CD4-positive, alpha-beta memory T cell (primary cell): Measurements from ENCODE around the gene C18orf32. TPM values are rescaled to one million over a fixed set of nuclear protein-coding genes. Genes with fewer than 3 reads are reported as not detected.

Source experiments
- CTCF ChIA-PET: fragments of 350-600 bp; sonication (Branson Sonifier 250); formaldehyde crosslinking; loops from one replicate; lab custom pipeline; 2021; ENCODE audit warnings: inconsistent platforms; ENCODE audit not compliant: partially characterized antibody; lab: Charles Lee
- POLR2A ChIA-PET: fragments of 350-600 bp; sonication (Branson Sonifier 250); formaldehyde crosslinking; loops from one replicate; lab custom pipeline; 2021; ENCODE audit not compliant: partially characterized antibody; lab: Charles Lee
- DNase-seq, 5 donors: peaks; one replicate each; pipeline versions ENCODE4 v3.0.0 to v3.0.0-alpha.2; 2020 to 2022; ENCODE audit warnings: mixed read lengths in 1 of 5
- H3K27ac ChIP-seq: one replicate; pipeline ENCODE4 v1.7.0; 2013; ENCODE audit warnings: low read depth, low read length
- H3K27me3 ChIP-seq: 2 replicates; pipeline ENCODE4 v1.7.0; 2013; ENCODE audit warnings: mild to moderate bottlenecking, low read length, moderate library complexity; ENCODE audit not compliant: insufficient read depth
- H3K36me3 ChIP-seq: 2 replicates; pipeline ENCODE4 v1.7.0; 2013; ENCODE audit warnings: mild to moderate bottlenecking, low read length, moderate library complexity; ENCODE audit not compliant: insufficient read depth
- H3K4me1 ChIP-seq: 2 replicates; pipeline ENCODE4 v1.7.0; 2013; ENCODE audit warnings: mild to moderate bottlenecking, low read length, moderate library complexity; ENCODE audit not compliant: insufficient read depth
- H3K4me3 ChIP-seq, 2 donors: one replicate each; pipeline ENCODE4 v1.7.0; 2013; ENCODE audit warnings: low read length in 2 of 2, mild to moderate bottlenecking in 1 of 2
- H3K9me3 ChIP-seq, 2 donors: one replicate each; pipeline ENCODE4 v1.7.0; 2013; ENCODE audit warnings: low read length in 2 of 2, control low read depth in 1 of 2; ENCODE audit not compliant: control insufficient read depth in 1 of 2
- H3K27ac Mint-ChIP-seq, 7 donors: one replicate each; pipeline ENCODE4 v1.8.0; 2020 to 2021; ENCODE audit warnings: mixed read lengths in 7 of 7, mild to moderate bottlenecking in 6 of 7, inconsistent platforms in 3 of 7, moderate library complexity in 3 of 7
- H3K27me3 Mint-ChIP-seq, 2 donors: one replicate each; pipeline ENCODE4 v1.8.0; 2020 to 2021; ENCODE audit warnings: mixed read lengths in 2 of 2
- H3K36me3 Mint-ChIP-seq, 2 donors: one replicate each; pipeline ENCODE4 v1.8.0; 2020 to 2021; ENCODE audit warnings: mixed read lengths in 2 of 2, inconsistent platforms in 1 of 2, mild to moderate bottlenecking in 1 of 2
- H3K4me1 Mint-ChIP-seq, 4 donors: one replicate each; pipeline ENCODE4 v1.8.0; 2020 to 2021; ENCODE audit warnings: mixed read lengths in 4 of 4, mild to moderate bottlenecking in 1 of 4
- H3K4me3 Mint-ChIP-seq, 8 donors: one replicate each; pipeline ENCODE4 v1.8.0; 2020 to 2021; ENCODE audit warnings: mixed read lengths in 8 of 8, mild to moderate bottlenecking in 7 of 8, moderate library complexity in 6 of 8, inconsistent platforms in 3 of 8
- H3K9me3 Mint-ChIP-seq, 8 donors: one replicate each; pipeline ENCODE4 v1.8.0; 2020 to 2021; ENCODE audit warnings: mixed read lengths in 8 of 8, mild to moderate bottlenecking in 5 of 8, inconsistent platforms in 3 of 8, moderate library complexity in 1 of 8
- intact Hi-C: fragments of 100-400 bp; cut with micrococcal nuclease; formaldehyde crosslinking; loops from one replicate; pipeline ENCODE4 v1.15.1; 2023
- polyA plus RNA-seq, 2 donors: library from polyadenylated mRNA; unstranded; fragments of 300-500 nt; fragmentation: Illumina TruSeq; gene quantifications; one replicate each; pipeline ENCODE4 v1.2.3, GENCODE V29; 2021
- total RNA-seq, 2 experiments: library from RNA; stranded (reverse); gene quantifications; one replicate each; pipeline ENCODE4 v1.2.3, GENCODE V29; 2021

The C18orf32 gene
- total and polyA plus RNA-seq, 4 experiments from 2014 or later, result 48.7 to 138 (median 69.5) TPM

- no peak overlapping the region for H3K27ac Mint-ChIP-seq
- H3K36me3 Mint-ChIP-seq, result no peaks in the 10 kb centered on the region
- Histone ChIP-seq H3K4me1 (no peaks in the 10 kb centered on the region), H3K27ac (no peak overlapping the region), H3K27me3 (no peaks in the 10 kb centered on the region), H3K9me3 (no peaks in the 10 kb centered on the region), H3K4me3 (no peak overlapping the region), H3K36me3 (no peaks in the 10 kb centered on the region)
- peaks cover 0 to 1% (median 0%) of the 10 kb centered on the region in 4 donors for H3K4me1 Mint-ChIP-seq
- POLR2A ChIA-PET, result no interaction called here
- peaks cover 5 to 19% of the 10 kb centered on the region in 2 donors for H3K27me3 Mint-ChIP-seq
- H3K4me3 Mint-ChIP-seq, result no peak overlapping the region
- intact Hi-C loops, result no loop called here
- H3K9me3 Mint-ChIP-seq, result no peaks in the 10 kb centered on the region
- CTCF ChIA-PET, result interaction anchor here (0.8 to 2.1 kb wide), 2 partner anchors 9 to 361 kb away, joined by 3 to 10 read pairs; no protein-coding TSS in a partner anchor
- DNase-seq, result peak in 1 of 5 donors; percentile 33
These were observed 13.3 kb upstream of the C18orf32 start for GRCh38 chr18:49500201-49500921.

GRCh38 chr18:49499046-49499637 lies 12.1 kb upstream of the C18orf32 start:
- POLR2A ChIA-PET, result no interaction called here
- Histone ChIP-seq H3K36me3 (no peaks in the 10 kb centered on the region), H3K27me3 (no peaks in the 10 kb centered on the region), H3K27ac (no peak overlapping the region), H3K4me1 (no peaks in the 10 kb centered on the region), H3K4me3 (no peak overlapping the region), H3K9me3 (no peaks in the 10 kb centered on the region)
- no peak for DNase-seq
- CTCF ChIA-PET, result no interaction called here
- H3K4me3 Mint-ChIP-seq, result no peak overlapping the region
- H3K4me1 Mint-ChIP-seq, result peaks cover 0 to 1% (median 0%) of the 10 kb centered on the region in 4 donors
- H3K27ac Mint-ChIP-seq, result no peak overlapping the region
- H3K36me3 Mint-ChIP-seq, result no peaks in the 10 kb centered on the region
- H3K27me3 Mint-ChIP-seq, result peaks cover 5 to 17% of the 10 kb centered on the region in 2 donors
- no peaks in the 10 kb centered on the region for H3K9me3 Mint-ChIP-seq
- intact Hi-C loops, result loop anchor here (10.0 kb wide), 1 partner anchor 1696 kb away; the partner anchor contains the start of gene MEX3C

- intact Hi-C loops, result loop anchor here (10.0 kb wide), 1 partner anchor 1699 kb away; the partner anchor contains the start of gene MEX3C
- Mint-ChIP-seq H3K4me3 (no peak overlapping the region), H3K4me1 (peaks cover 21 to 26% (median 22%) of the 10 kb centered on the region in 4 donors), H3K36me3 (peaks cover 14 to 15% of the 10 kb centered on the region in 2 donors), H3K27ac (no peak overlapping the region), H3K9me3 (no peaks in the 10 kb centered on the region), H3K27me3 (peaks cover 5% of the 10 kb centered on the region in 2 donors)
- H3K4me3 ChIP-seq, result no peak overlapping the region
- peaks cover 18% of the 10 kb centered on the region for H3K4me1 ChIP-seq
- no peak for DNase-seq
- H3K9me3 ChIP-seq, result no peaks in the 10 kb centered on the region
- no peaks in the 10 kb centered on the region for H3K27me3 ChIP-seq
- ChIA-PET POLR2A (interaction anchor here (2.4 kb wide), 1 partner anchor 9 kb away, joined by 14 read pairs; the partner anchor contains the start of gene C18orf32), CTCF (interaction anchor here (1.1 to 2.0 kb wide), 2 partner anchors 9 to 364 kb away, joined by 3 to 8 read pairs; partner anchors contain the start of gene C18orf32)
- H3K27ac ChIP-seq, result no peak overlapping the region
- peaks cover 8% of the 10 kb centered on the region for H3K36me3 ChIP-seq
These were observed 8.4 kb upstream of the C18orf32 start for GRCh38 chr18:49495480-49495879.

- peaks cover 18% of the 10 kb centered on the region in 2 donors for H3K36me3 Mint-ChIP-seq
- H3K9me3 ChIP-seq, result no peaks in the 10 kb centered on the region
- no peak for DNase-seq
- POLR2A ChIA-PET, result interaction anchor here (2.4 kb wide), 1 partner anchor 8 kb away, joined by 14 read pairs; the partner anchor contains the start of gene C18orf32
- H3K36me3 ChIP-seq, result peaks cover 11% of the 10 kb centered on the region
- H3K27ac Mint-ChIP-seq, result no peak overlapping the region
- H3K27me3 Mint-ChIP-seq, result peaks cover 3 to 4% of the 10 kb centered on the region in 2 donors
- intact Hi-C loops, result loop anchor here (10.0 kb wide), 1 partner anchor 1700 kb away; the partner anchor contains the start of gene MEX3C
- no peaks in the 10 kb centered on the region for H3K27me3 ChIP-seq
- no peaks in the 10 kb centered on the region for H3K9me3 Mint-ChIP-seq
- peaks cover 23 to 30% (median 26%) of the 10 kb centered on the region in 4 donors for H3K4me1 Mint-ChIP-seq
- no peak overlapping the region for H3K4me3 ChIP-seq
- CTCF ChIA-PET, result interaction anchor here (2.0 kb wide), 1 partner anchor 9 kb away, joined by 8 read pairs; the partner anchor contains the start of gene C18orf32
- H3K27ac ChIP-seq, result no peak overlapping the region
- no peak overlapping the region for H3K4me3 Mint-ChIP-seq
- H3K4me1 ChIP-seq, result peaks cover 22% of the 10 kb centered on the region
These were observed 8.0 kb upstream of the C18orf32 start for GRCh38 chr18:49495076-49495475.

GRCh38 chr18:49494660-49495059 lies 7.6 kb upstream of the C18orf32 start:
- Histone ChIP-seq H3K27me3 (no peaks in the 10 kb centered on the region), H3K27ac (no peak overlapping the region), H3K36me3 (peaks cover 15% of the 10 kb centered on the region), H3K4me1 (peaks cover 26% of the 10 kb centered on the region), H3K4me3 (no peak overlapping the region), H3K9me3 (no peaks in the 10 kb centered on the region)
- H3K36me3 Mint-ChIP-seq, result peaks cover 20 to 23% of the 10 kb centered on the region in 2 donors
- intact Hi-C loops, result loop anchor here (5.0 to 10.0 kb wide), 2 partner anchors 542 to 1700 kb away; partner anchors contain the start of genes MEX3C and SMAD7
- no peak overlapping the region for H3K4me3 Mint-ChIP-seq
- POLR2A ChIA-PET, result interaction anchor here (2.4 kb wide), 1 partner anchor 8 kb away, joined by 14 read pairs; the partner anchor contains the start of gene C18orf32
- peaks cover 2 to 3% of the 10 kb centered on the region in 2 donors for H3K27me3 Mint-ChIP-seq
- CTCF ChIA-PET, result no interaction called here
- no peak for DNase-seq
- H3K27ac Mint-ChIP-seq, result no peak overlapping the region
- H3K9me3 Mint-ChIP-seq, result no peaks in the 10 kb centered on the region
- peaks cover 26 to 34% (median 29%) of the 10 kb centered on the region in 4 donors for H3K4me1 Mint-ChIP-seq

- no peak overlapping the region for H3K27ac ChIP-seq
- no peak overlapping the region for H3K4me3 ChIP-seq
- peak overlapping the region in 5 of 8 donors; percentile 55 to 100 (median 63) for H3K4me3 Mint-ChIP-seq
- no peaks in the 10 kb centered on the region for H3K9me3 Mint-ChIP-seq
- no peaks in the 10 kb centered on the region for H3K9me3 ChIP-seq
- intact Hi-C loops, result loop anchor here (1.0 to 10.0 kb wide), 8 partner anchors 32 to 1702 kb away; partner anchors contain the start of genes DYM, MBD1, MEX3C and SKA1
- no peaks in the 10 kb centered on the region for H3K27me3 Mint-ChIP-seq
- peak overlapping the region in 5 of 7 donors; percentile 93 to 99 (median 98) for H3K27ac Mint-ChIP-seq
- DNase-seq, result no peak
- H3K27me3 ChIP-seq, result no peaks in the 10 kb centered on the region
- peaks cover 29% of the 10 kb centered on the region for H3K36me3 ChIP-seq
- peaks cover 39 to 48% (median 43%) of the 10 kb centered on the region in 4 donors for H3K4me1 Mint-ChIP-seq
- CTCF ChIA-PET, result no interaction called here
- POLR2A ChIA-PET, result interaction anchor here (1.0 kb wide), 1 partner anchor 33 kb away, joined by 3 read pairs; no protein-coding TSS in a partner anchor
- peaks cover 40% of the 10 kb centered on the region for H3K4me1 ChIP-seq
- H3K36me3 Mint-ChIP-seq, result peaks cover 37 to 43% of the 10 kb centered on the region in 2 donors
These were observed 5.6 kb upstream of the C18orf32 start for GRCh38 chr18:49492694-49493033.
